HUES64 (cell line): ENCODE results near the gene FOXO3.

Source experiments
- H3K27ac ChIP-seq: 2 replicates; pipeline ENCODE4 v1.7.0; 2013; ENCODE audit warnings: low read depth, low read length, inconsistent platforms
- H3K27me3 ChIP-seq: 2 replicates; pipeline ENCODE4 v1.6.1; 2013; ENCODE audit warnings: mild to moderate bottlenecking, low read length; ENCODE audit not compliant: insufficient read depth
- H3K36me3 ChIP-seq: 2 replicates; pipeline ENCODE4 v1.6.1; 2013; ENCODE audit warnings: mild to moderate bottlenecking, low read length; ENCODE audit not compliant: insufficient read depth
- H3K4me1 ChIP-seq: 2 replicates; pipeline ENCODE4 v1.6.1; 2013; ENCODE audit warnings: mild to moderate bottlenecking, low read length, moderate library complexity; ENCODE audit not compliant: insufficient read depth
- H3K4me3 ChIP-seq: 2 replicates; pipeline ENCODE4 v1.5.1; 2013; ENCODE audit warnings: mild to moderate bottlenecking, low read length, moderate library complexity
- H3K9ac ChIP-seq: 2 replicates; pipeline ENCODE4 v1.6.1; 2013; ENCODE audit warnings: mild to moderate bottlenecking, low read depth, low read length
- H3K9me3 ChIP-seq: 2 replicates; pipeline ENCODE4 v1.6.1; 2013; ENCODE audit warnings: low read depth, low read length; ENCODE audit not compliant: insufficient read depth
- WGBS: fragments of 150-250, 120-280 bp; methylation state at CpG from one replicate; pipeline ENCODE4 v1.1.7; 2013; ENCODE audit warnings: missing lambda C conversion rate; 5-methylcytosine and 5-hydroxymethylcytosine counted together

FOXO3 gene

DNA sequence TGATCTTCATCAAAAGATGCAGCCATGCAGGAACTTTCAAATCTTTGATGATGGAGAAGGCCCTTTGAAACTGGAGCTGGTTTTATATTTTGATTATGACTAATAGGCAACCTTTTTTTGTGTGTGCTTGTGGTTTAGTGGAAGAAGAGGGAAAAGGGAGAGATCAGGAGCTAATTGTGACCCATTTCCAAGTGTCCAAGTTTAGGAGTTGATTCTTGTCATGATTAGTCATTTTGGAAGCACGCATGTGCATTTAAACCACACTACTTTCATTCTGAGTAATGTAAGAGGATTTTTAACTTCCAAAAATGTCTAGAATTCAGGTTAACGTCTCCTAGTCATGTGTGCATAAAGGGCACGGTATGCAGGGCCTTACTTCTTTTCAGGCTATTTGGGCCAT lies 3.5 kb downstream of the FOXO3 start:
- Histone ChIP-seq H3K9ac (no peak overlapping the region), H3K4me1 (peaks cover 30% of the 10 kb centered on the region), H3K27ac (no peak overlapping the region), H3K27me3 (peaks cover 41% of the 10 kb centered on the region), H3K36me3 (peaks cover 8% of the 10 kb centered on the region; the same call in 1 of the 2 replicates), H3K4me3 (no peak overlapping the region), H3K9me3 (no peaks in the 10 kb centered on the region)
- WGBS: 58% methylated on average over 2 of the region's 3 CpGs

DNA sequence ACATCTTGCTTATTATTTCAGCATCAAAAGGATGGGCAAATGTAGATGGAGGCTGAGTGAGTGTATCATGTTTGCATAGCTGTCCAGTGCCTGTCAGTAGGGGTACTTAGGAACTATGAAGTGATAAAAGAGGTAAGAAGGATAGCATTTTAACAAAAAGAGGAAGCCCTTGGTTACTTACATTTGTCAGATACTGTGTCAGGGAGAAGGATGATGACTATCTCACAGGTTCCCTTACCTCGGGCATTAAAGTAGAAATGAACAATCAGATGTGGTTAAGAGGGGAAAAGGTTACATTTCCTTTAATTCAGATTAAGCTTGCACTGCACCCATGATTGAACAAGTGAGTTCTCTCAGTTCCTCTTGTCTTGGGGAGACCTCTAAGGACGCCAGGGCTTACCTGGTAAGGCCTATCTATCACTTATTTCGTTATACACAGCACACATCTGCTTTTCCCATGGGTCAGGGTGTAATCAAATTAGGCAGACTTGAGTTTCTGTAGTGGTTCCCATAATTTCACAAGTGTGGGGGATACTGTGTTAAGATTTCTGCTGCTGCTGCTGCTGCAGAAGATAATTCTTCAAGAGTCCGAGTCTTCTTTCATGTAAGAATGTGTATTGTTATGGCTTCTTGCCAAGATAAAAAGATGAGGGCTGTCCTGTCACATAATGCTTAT lies 4.5 kb downstream of the FOXO3 start:
- Histone ChIP-seq H3K4me3 (no peak overlapping the region), H3K9me3 (no peaks in the 10 kb centered on the region), H3K9ac (no peak overlapping the region), H3K27ac (no peak overlapping the region), H3K27me3 (peaks cover 41% of the 10 kb centered on the region), H3K36me3 (peaks cover 14% of the 10 kb centered on the region), H3K4me1 (peaks cover 30% of the 10 kb centered on the region)
- 83% methylated on average over 4 of the region's 4 CpGs for WGBS

DNA sequence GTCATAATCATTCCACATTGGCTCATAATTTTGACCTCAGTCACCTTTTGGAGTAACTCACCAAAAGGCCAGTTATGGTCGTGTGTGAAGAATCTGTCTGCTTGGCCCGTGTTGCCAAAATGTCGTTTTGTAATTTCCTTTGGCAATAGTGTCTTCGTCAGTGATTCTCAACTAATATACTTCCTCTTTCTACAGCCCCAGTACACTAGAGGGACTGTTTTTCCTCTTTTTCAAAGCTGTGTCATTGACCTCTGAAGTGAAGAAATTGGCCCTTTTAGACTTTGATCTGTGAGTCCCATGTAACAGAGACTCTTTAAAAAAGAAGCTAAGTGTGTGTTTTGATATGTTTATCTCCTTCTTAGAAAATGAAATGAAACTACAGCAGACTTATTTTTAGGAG lies 5.2 kb downstream of the FOXO3 start:
- H3K9ac ChIP-seq: no peak overlapping the region
- no peaks in the 10 kb centered on the region for H3K9me3 ChIP-seq
- peaks cover 41% of the 10 kb centered on the region for H3K27me3 ChIP-seq
- H3K27ac ChIP-seq: no peak overlapping the region
- peaks cover 17% of the 10 kb centered on the region for H3K36me3 ChIP-seq
- 88% methylated on average over 4 of the region's 4 CpGs for WGBS
- peaks cover 30% of the 10 kb centered on the region for H3K4me1 ChIP-seq
- no peak overlapping the region for H3K4me3 ChIP-seq

DNA sequence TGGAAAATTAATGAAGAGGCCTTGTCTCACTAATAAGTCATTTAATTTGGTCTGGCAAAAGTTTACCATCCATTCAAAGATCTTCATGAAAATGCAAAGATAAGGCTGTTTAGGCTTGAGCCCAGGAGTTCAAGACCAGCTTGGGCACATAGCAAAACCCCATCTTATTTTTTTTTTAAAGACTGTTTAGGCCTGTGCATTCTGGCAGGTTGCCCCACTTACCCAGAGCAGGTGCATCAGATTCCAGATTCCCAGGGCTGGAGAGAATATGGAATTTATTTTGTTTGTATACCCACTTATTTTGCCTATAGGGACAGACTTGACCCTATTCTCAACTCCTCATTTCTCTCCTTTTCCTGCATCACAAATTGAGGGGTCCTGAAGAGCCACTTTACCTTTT lies 5.7 kb downstream of the FOXO3 start:
- peaks cover 41% of the 10 kb centered on the region for H3K27me3 ChIP-seq
- H3K9me3 ChIP-seq: no peaks in the 10 kb centered on the region
- peaks cover 30% of the 10 kb centered on the region for H3K4me1 ChIP-seq
- peaks cover 19% of the 10 kb centered on the region for H3K36me3 ChIP-seq
- H3K9ac ChIP-seq: no peak overlapping the region
- H3K4me3 ChIP-seq: no peak overlapping the region
- H3K27ac ChIP-seq: no peak overlapping the region

DNA sequence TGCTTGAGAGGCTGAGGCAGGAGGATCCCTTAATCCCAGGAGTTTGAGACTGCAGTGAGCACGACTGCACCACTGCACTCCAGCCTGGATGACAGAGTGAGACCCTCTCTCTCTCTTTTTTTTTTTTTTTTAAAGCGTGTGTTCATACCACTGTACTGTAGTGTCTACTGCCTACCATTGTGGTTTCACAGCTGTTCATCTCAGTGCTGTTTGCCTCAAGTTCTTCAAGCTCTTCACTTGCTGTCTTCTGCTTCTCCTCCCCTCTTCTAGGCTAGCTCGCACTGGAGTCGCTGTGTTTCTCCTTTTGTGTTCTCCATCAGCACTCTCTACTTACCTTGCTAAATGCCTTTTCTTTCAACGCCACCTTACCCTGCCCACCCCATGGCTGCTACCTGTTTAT lies 7.4 kb downstream of the FOXO3 start:
- no peaks in the 10 kb centered on the region for H3K9me3 ChIP-seq
- H3K36me3 ChIP-seq: peaks cover 26% of the 10 kb centered on the region
- H3K4me3 ChIP-seq: no peak overlapping the region
- peaks cover 26% of the 10 kb centered on the region for H3K4me1 ChIP-seq
- H3K9ac ChIP-seq: no peak overlapping the region
- peaks cover 24% of the 10 kb centered on the region for H3K27me3 ChIP-seq
- 90% methylated on average over 5 of the region's 5 CpGs for WGBS
- H3K27ac ChIP-seq: no peak overlapping the region

DNA sequence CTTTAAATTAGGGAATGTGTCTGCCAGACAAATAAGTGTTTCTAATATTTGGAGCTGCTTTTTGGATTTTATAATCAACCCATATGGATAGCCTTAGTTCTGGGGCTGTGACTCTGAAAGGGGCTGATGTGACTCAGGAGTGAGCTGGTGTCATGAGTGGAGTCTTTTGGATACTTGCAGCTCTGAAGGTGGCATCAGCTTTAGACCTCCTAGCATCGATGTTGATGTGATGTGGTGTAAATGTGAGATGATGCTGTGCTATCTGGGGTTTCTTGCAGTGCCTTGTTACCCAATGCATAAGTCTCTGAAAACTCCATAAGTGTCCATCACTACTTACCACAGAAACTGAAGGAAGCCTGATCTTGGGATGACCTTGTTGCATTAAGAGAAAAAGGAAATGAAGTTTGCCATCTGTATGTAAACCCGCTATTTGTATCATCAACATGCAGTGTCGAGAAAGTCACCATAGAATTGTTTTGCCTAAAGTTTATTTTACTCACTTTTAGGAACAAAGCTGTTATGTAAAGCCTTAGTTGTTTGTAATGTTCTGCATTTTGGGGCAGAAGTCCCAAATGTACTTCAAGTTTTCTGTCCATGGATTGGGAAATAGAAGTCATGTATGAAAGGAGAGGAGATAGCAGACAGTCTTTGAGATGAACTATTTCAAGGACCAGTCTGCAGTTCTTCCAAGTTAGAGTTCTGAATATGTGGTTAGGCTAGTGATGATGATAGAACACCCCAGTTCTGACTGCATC lies 8.0 kb downstream of the FOXO3 start:
- Histone ChIP-seq H3K4me3 (no peak overlapping the region), H3K9me3 (no peaks in the 10 kb centered on the region), H3K27ac (no peak overlapping the region), H3K36me3 (peaks cover 26% of the 10 kb centered on the region), H3K27me3 (peaks cover 18% of the 10 kb centered on the region), H3K9ac (no peak overlapping the region), H3K4me1 (peaks cover 20% of the 10 kb centered on the region)
- 97% methylated on average over 3 of the region's 3 CpGs for WGBS

DNA sequence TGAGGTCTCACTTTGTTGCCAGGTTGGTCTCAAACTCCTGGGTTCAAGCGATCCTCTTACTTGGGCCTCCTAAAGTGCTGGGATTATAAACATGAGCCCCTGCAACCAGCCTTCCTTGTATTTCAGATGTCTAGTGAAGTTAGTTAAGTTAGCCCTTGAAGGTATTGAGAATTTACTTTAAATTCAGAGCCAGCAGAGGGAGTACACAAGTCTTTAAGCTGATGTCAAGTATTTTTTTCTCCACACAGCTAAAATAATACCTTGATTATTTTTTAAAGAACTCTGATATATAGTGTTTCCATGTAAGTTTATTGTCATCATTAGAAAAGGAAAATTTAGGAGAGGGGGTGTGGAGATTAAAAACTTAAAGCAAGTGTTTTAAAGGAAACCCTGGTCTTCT lies 9.8 kb downstream of the FOXO3 start:
- H3K27ac ChIP-seq: no peak overlapping the region

DNA sequence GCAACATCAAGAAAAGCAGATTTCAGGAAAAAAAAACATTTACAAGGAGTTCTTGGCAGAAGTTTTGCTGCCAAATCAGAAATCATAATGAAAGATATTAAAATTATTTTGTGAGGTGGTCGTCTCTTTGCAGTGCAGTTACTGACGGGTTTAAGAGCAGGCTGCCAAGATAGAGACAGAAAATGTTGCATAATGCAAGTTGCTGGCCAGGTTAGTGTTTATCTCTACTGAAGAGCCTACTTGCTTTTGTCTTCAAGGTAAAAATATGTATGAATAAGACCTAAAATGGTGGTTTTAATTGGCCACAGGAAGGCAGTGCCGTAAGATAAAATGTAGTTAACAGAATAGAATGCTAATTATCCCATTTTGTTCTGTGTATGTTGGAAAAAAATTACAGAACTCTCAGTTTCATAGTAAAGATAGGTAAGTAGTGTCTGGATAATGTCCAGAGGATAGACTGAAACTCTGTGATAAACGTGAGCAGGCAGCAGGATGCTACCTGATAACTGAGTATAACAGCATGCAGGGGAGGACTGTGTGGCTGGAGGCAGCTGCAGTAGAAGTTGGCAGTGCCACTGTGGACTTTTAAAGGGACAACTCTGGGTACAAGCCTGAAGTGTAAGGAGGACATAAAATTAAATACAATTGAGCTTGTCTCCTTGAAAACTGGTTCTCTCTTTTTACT lies 13.9 kb downstream of the FOXO3 start:
- Histone ChIP-seq H3K4me3 (no peak overlapping the region), H3K36me3 (peaks cover 14% of the 10 kb centered on the region), H3K4me1 (no peaks in the 10 kb centered on the region; the same call in 1 of the 2 replicates), H3K9ac (no peak overlapping the region), H3K27ac (no peak overlapping the region), H3K27me3 (no peaks in the 10 kb centered on the region), H3K9me3 (no peaks in the 10 kb centered on the region)
- WGBS: 88% methylated on average over 4 of the region's 4 CpGs

More for the DNA sequence above, 9.8 kb downstream of the FOXO3 start:
- Histone ChIP-seq H3K4me3 (no peak overlapping the region), H3K4me1 (peaks cover 3% of the 10 kb centered on the region), H3K9me3 (no peaks in the 10 kb centered on the region), H3K27me3 (no peaks in the 10 kb centered on the region), H3K9ac (no peak overlapping the region), H3K36me3 (peaks cover 26% of the 10 kb centered on the region)
- 90% methylated on average over 1 of the region's 1 CpG for WGBS

DNA sequence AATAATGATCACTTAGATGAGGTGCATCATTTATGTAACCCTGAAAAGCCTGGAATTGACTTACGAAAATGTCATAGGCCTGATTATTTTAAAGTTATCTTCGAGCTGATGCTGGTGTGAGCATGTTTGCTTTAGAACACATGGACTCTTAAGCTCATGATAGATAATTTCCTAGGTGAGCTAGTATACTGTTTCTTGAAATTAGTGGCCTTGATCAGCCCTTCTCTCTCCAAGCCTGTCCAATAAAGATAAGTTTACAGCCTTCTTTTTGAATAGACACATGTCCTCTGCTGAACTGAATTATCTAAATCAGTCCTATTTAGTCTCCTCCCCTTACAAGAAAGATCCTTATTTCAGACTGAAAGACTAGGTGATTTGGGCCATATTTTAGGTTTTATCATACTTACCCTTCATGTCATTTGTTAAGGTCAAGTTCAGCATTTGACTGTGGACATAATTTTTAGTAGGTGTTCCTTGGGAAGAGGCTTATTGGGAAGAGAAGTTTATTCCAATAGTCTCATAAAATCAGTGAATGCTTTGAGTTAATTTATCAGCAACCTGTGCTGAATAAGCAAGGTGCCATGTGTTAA lies 15.3 kb downstream of the FOXO3 start:
- H3K27me3 ChIP-seq: no peaks in the 10 kb centered on the region
- no peak overlapping the region for H3K4me3 ChIP-seq
- 96% methylated on average over 2 of the region's 2 CpGs for WGBS
- H3K9ac ChIP-seq: no peak overlapping the region
- H3K4me1 ChIP-seq: peaks cover 6% of the 10 kb centered on the region; the same call in 1 of the 2 replicates
- no peak overlapping the region for H3K27ac ChIP-seq
- H3K36me3 ChIP-seq: peaks cover 8% of the 10 kb centered on the region; the same call in 1 of the 2 replicates
- H3K9me3 ChIP-seq: no peaks in the 10 kb centered on the region

DNA sequence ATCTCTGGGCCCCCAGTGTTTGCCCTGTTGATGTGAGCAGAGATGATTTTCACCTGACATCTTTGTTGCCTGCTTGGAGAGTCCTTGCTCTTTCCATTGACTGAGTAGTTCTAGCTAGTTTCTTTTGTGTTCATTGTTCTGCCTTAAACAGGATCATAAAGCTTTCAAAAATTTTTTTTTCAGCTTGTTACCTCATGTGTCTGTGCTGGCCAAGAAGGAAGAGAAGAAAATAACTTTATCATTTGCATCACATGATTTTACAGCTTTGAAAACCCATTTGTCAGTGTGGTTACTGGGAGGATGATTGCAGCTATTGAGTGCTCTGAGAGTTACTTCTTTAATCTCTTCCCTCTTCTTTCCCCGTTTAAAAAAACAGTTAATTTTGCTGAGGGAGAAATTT lies 16.0 kb downstream of the FOXO3 start:
- H3K27ac ChIP-seq: no peak overlapping the region
- peaks cover 6% of the 10 kb centered on the region; the same call in 1 of the 2 replicates for H3K36me3 ChIP-seq
- H3K27me3 ChIP-seq: no peaks in the 10 kb centered on the region
- peaks cover 14% of the 10 kb centered on the region; the same call in 1 of the 2 replicates for H3K4me1 ChIP-seq
- H3K9me3 ChIP-seq: no peaks in the 10 kb centered on the region
- WGBS: no CpG with 5 or more reads among the region's 1 CpG
- no peak overlapping the region for H3K9ac ChIP-seq
- H3K4me3 ChIP-seq: no peak overlapping the region

DNA sequence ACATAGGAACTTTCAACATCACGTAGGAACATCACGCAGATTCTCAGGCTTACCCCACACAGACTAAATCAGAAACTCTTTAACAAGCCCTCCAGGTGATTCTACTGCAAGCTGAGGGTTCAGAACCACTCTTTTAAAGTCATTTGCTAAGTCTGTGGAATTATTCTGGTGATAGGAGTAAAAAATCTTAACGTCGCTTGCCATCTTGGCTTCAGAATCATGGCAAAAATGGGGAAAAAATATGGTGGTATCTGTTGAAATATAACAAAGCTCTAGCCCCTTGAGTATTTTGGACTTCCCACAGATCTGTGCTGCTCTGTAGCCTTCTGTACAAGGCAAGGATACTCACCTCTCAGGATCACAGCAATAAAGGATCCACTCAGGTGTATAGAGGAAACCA lies 17.4 kb downstream of the FOXO3 start:
- Histone ChIP-seq H3K4me3 (no peak overlapping the region), H3K9ac (no peak overlapping the region), H3K36me3 (no peaks in the 10 kb centered on the region; the same call in 1 of the 2 replicates), H3K4me1 (peaks cover 28% of the 10 kb centered on the region), H3K27me3 (no peaks in the 10 kb centered on the region), H3K27ac (no peak overlapping the region), H3K9me3 (no peaks in the 10 kb centered on the region)
- 97% methylated on average over 4 of the region's 4 CpGs for WGBS
